Measurements from ENCODE around the gene MAD2L2. TPM values are rescaled to one million over a fixed set of nuclear protein-coding genes. Genes with fewer than 3 reads are reported as not detected.

The MAD2L2 gene
- total RNA-seq, 1 experiment from 2014 or later: 283 TPM

DNA sequence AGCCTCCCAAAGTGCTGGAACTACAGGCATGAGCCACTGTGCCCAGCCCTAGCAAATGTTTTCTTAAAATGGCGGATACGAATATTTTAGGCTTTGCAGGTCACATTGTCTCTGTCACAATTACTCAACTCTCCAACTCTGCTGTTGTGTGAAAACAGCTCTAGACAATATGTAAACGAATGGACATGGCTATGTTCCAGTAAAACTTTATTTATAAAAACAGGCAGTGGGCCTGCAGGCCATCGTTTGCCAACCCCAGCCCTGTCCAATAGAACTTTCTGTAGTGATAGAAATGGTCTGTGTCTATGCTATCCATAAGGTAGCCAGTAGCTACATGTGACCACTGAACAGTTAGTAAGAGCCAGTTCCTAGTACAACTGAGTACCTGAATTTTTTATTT lies 21.2 kb downstream of the MAD2L2 start (continued):
- no peak for TF ChIP-seq SMAD4 (CRISPR knock-in tag; IDR thresholded peaks at IDR 0.05)
- no peak for TF ChIP-seq FOXK1 (CRISPR knock-in tag; IDR thresholded peaks at IDR 0.05)
- TF ChIP-seq, protein P1, sequence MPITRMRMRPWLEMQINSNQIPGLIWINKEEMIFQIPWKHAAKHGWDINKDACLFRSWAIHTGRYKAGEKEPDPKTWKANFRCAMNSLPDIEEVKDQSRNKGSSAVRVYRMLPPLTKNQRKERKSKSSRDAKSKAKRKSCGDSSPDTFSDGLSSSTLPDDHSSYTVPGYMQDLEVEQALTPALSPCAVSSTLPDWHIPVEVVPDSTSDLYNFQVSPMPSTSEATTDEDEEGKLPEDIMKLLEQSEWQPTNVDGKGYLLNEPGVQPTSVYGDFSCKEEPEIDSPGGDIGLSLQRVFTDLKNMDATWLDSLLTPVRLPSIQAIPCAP (CRISPR knock-in tag; IDR thresholded peaks at IDR 0.05): no peak
- TF ChIP-seq, protein P2, sequence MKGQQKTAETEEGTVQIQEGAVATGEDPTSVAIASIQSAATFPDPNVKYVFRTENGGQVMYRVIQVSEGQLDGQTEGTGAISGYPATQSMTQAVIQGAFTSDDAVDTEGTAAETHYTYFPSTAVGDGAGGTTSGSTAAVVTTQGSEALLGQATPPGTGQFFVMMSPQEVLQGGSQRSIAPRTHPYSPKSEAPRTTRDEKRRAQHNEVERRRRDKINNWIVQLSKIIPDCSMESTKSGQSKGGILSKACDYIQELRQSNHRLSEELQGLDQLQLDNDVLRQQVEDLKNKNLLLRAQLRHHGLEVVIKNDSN (CRISPR knock-in tag; IDR thresholded peaks at IDR 0.05): no peak
- TF ChIP-seq, protein P3, sequence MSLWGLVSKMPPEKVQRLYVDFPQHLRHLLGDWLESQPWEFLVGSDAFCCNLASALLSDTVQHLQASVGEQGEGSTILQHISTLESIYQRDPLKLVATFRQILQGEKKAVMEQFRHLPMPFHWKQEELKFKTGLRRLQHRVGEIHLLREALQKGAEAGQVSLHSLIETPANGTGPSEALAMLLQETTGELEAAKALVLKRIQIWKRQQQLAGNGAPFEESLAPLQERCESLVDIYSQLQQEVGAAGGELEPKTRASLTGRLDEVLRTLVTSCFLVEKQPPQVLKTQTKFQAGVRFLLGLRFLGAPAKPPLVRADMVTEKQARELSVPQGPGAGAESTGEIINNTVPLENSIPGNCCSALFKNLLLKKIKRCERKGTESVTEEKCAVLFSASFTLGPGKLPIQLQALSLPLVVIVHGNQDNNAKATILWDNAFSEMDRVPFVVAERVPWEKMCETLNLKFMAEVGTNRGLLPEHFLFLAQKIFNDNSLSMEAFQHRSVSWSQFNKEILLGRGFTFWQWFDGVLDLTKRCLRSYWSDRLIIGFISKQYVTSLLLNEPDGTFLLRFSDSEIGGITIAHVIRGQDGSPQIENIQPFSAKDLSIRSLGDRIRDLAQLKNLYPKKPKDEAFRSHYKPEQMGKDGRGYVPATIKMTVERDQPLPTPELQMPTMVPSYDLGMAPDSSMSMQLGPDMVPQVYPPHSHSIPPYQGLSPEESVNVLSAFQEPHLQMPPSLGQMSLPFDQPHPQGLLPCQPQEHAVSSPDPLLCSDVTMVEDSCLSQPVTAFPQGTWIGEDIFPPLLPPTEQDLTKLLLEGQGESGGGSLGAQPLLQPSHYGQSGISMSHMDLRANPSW (CRISPR knock-in tag; conservative IDR thresholded peaks at IDR 0.05; ENCODE audit: low read depth): no peak
- no peak for TF ChIP-seq GABPB1 (CRISPR knock-in tag; IDR thresholded peaks at IDR 0.05)
- TF ChIP-seq, protein P4, sequence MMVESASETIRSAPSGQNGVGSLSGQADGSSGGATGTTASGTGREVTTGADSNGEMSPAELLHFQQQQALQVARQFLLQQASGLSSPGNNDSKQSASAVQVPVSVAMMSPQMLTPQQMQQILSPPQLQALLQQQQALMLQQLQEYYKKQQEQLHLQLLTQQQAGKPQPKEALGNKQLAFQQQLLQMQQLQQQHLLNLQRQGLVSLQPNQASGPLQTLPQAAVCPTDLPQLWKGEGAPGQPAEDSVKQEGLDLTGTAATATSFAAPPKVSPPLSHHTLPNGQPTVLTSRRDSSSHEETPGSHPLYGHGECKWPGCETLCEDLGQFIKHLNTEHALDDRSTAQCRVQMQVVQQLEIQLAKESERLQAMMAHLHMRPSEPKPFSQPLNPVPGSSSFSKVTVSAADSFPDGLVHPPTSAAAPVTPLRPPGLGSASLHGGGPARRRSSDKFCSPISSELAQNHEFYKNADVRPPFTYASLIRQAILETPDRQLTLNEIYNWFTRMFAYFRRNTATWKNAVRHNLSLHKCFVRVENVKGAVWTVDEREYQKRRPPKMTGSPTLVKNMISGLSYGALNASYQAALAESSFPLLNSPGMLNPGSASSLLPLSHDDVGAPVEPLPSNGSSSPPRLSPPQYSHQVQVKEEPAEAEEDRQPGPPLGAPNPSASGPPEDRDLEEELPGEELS (CRISPR knock-in tag; IDR thresholded peaks at IDR 0.05): no peak

DNA sequence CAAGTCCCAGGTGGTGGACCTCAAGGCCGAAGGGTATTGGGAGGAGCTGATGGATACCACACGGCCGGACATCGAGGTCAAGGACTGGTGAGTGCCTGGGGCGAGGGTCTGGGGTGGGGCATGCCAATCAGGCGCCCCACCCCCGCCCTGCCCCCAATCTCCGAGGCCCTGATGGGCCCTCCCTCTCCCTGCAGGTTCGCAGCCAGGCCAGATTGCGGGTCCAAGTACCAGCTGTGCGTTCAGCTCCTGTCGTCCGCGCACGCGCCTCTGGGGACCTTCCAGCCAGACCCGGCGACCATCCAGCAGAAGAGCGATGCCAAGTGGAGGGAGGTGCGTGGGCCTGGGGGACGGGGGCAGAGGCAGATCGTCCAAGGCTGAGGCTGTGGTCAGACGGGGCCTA lies 22.4 kb downstream of the MAD2L2 start:
- peaks cover 9% of the 10 kb centered on the region for H3K4me1 Mint-ChIP-seq
- H3K4me3 Mint-ChIP-seq: no peak overlapping the region
- no peak for ATAC-seq
- CTCF ChIA-PET: interaction anchor here (1.1 kb wide), 1 partner anchor 13 kb away, joined by 3 read pairs; no protein-coding TSS in a partner anchor
- no peak overlapping the region for H3K27ac Mint-ChIP-seq
- no peaks in the 10 kb centered on the region; the same call in 1 of the 2 replicates for H3K27me3 Mint-ChIP-seq (ENCODE audit: low read depth)
- no peak for DNase-seq (ENCODE audit: low spot score)
- POLR2A ChIA-PET: no interaction called here
- H3K36me3 Mint-ChIP-seq: peaks cover 51% of the 10 kb centered on the region
- TF ChIP-seq, protein P5, sequence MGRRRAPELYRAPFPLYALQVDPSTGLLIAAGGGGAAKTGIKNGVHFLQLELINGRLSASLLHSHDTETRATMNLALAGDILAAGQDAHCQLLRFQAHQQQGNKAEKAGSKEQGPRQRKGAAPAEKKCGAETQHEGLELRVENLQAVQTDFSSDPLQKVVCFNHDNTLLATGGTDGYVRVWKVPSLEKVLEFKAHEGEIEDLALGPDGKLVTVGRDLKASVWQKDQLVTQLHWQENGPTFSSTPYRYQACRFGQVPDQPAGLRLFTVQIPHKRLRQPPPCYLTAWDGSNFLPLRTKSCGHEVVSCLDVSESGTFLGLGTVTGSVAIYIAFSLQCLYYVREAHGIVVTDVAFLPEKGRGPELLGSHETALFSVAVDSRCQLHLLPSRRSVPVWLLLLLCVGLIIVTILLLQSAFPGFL (CRISPR knock-in tag; IDR thresholded peaks at IDR 0.05; ENCODE audit: borderline replicate concordance): no peak
- TF ChIP-seq ZNF416 (CRISPR knock-in tag; IDR thresholded peaks at IDR 0.05) (no peak), JUN (CRISPR knock-in tag; IDR thresholded peaks at IDR 0.05) (no peak), NR3C1 (CRISPR knock-in tag; conservative IDR thresholded peaks at IDR 0.05; ENCODE audit: low read depth) (no peak), GTF2I (CRISPR knock-in tag; conservative IDR thresholded peaks at IDR 0.05) (no peak), ZNF263 (CRISPR knock-in tag; IDR thresholded peaks at IDR 0.05; ENCODE audit: low read depth) (no peak), HMGA2 (CRISPR knock-in tag; IDR thresholded peaks at IDR 0.05) (no peak), ZNF317 (CRISPR knock-in tag; IDR thresholded peaks at IDR 0.05; ENCODE audit: borderline replicate concordance, low read depth) (no peak), RORB (CRISPR knock-in tag; IDR thresholded peaks at IDR 0.05) (no peak)
- TF ChIP-seq, protein P1 (CRISPR knock-in tag; IDR thresholded peaks at IDR 0.05): no peak
- TF ChIP-seq, protein P4 (CRISPR knock-in tag; IDR thresholded peaks at IDR 0.05): no peak
- TF ChIP-seq, protein P6, sequence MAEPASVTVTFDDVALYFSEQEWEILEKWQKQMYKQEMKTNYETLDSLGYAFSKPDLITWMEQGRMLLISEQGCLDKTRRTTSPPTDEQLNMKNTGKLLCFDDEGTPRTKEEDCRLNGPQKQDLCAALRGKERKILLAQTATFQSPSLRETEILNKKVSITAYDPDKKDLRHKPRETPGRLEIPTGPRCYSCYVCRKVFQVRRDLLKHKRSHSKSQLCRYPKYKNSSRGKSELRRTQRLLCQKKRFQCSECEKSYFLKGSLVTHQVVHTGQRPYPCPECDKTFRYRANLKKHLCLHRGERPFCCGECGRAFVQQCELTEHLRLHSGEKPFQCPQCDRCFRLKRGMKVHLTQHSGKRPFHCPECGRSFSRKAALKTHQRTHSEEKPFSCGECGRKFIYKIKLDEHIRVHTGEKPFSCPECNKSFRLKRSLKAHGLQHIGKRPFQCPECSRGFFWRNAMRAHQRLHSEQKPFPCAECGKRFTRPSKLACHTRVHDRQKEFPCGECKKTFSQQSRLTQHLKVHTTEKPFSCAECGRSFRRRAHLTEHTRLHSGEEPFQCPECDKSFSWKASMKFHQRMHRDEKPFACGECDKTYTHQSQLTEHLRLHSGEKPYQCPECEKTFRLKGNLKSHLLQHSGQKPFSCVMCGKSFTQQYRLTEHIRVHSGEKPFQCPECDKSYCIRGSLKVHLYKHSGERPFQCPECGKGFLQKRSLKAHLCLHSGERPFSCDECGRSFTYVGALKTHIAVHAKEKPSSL (CRISPR knock-in tag; conservative IDR thresholded peaks at IDR 0.05): no peak
- TF ChIP-seq, protein P7, sequence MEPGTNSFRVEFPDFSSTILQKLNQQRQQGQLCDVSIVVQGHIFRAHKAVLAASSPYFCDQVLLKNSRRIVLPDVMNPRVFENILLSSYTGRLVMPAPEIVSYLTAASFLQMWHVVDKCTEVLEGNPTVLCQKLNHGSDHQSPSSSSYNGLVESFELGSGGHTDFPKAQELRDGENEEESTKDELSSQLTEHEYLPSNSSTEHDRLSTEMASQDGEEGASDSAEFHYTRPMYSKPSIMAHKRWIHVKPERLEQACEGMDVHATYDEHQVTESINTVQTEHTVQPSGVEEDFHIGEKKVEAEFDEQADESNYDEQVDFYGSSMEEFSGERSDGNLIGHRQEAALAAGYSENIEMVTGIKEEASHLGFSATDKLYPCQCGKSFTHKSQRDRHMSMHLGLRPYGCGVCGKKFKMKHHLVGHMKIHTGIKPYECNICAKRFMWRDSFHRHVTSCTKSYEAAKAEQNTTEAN (CRISPR knock-in tag; IDR thresholded peaks at IDR 0.05): no peak
- TF ChIP-seq, protein P8, sequence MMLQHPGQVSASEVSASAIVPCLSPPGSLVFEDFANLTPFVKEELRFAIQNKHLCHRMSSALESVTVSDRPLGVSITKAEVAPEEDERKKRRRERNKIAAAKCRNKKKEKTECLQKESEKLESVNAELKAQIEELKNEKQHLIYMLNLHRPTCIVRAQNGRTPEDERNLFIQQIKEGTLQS (CRISPR knock-in tag; conservative IDR thresholded peaks at IDR 0.05): no peak
- TF ChIP-seq, protein P9, sequence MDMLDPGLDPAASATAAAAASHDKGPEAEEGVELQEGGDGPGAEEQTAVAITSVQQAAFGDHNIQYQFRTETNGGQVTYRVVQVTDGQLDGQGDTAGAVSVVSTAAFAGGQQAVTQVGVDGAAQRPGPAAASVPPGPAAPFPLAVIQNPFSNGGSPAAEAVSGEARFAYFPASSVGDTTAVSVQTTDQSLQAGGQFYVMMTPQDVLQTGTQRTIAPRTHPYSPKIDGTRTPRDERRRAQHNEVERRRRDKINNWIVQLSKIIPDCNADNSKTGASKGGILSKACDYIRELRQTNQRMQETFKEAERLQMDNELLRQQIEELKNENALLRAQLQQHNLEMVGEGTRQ (CRISPR knock-in tag; IDR thresholded peaks at IDR 0.05): no peak
- no peaks in the 10 kb centered on the region for H3K9me3 Mint-ChIP-seq
